Glomerular visceral epithelial cell (primary cell): ENCODE results near the gene PNPT1.
A peak's percentile ranks its signal among the peaks of the same experiment; 100 is the strongest.
"Not testable (repeated sequence)": the region's sequence is repeated elsewhere in the genome, so short reads cannot be mapped to it uniquely, and the experiment has no call there.

Experiments used
- DNase-seq: peaks from one replicate; pipeline ENCODE4 v3.0.0-alpha.2; 2016; ENCODE audit errors: extremely low spot score

PNPT1 gene

GRCh38 chr2:55693181-55694125, at the start of gene PNPT1:
Gene PNPT1 (minus strand): TSS chr2:55693844. CDS start chr2:55693823, 21 bp downstream.
- peak; percentile 87 for DNase-seq

DNA sequence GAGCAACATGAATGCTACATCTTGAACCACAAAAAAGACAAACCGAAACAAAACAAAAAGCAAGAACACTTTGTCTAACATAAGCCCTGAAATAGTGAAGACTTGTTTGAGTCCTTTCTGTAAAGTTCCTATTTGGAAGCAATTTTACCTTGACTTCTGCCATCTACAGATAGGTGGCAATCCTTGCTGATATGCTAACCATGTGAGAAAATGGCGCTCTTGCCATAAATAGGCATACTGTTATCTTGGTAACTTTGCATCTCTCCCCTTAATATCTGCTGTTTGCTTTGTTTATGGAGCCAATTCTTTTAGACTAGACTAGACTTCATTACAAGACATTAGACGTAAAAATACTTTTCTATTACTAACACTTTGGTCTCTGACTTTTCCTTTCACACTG, 49.4 kb upstream of the PNPT1 start:
- DNase-seq: no peak

DNA sequence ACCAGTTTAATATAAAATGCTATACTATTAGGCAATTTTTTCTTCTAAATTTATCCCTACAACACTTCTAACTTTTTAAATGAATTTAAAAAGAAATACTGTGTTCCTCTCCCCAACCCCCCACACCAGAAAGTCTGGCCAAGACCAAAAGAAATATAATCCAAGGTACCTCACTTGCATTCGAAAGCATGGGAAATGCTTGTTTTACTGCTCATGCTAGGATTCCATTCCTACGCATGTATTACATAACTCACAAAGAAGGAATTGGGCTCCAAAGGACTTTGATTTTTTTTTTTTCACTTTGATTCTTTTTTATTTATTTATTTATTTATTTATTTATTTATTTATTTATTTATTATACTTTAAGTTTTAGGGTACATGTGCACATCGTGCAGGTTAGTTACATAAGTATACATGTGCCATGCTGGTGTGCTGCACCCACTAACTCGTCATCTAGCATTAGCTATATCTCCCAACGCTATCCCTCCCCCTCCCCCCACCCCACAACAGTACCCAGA, 42.4 kb upstream of the PNPT1 start:
- not testable (repeated sequence) for DNase-seq

- no peak for DNase-seq
These were observed 41.1 kb upstream of the PNPT1 start for GRCh38 chr2:55734726-55735125.

DNA sequence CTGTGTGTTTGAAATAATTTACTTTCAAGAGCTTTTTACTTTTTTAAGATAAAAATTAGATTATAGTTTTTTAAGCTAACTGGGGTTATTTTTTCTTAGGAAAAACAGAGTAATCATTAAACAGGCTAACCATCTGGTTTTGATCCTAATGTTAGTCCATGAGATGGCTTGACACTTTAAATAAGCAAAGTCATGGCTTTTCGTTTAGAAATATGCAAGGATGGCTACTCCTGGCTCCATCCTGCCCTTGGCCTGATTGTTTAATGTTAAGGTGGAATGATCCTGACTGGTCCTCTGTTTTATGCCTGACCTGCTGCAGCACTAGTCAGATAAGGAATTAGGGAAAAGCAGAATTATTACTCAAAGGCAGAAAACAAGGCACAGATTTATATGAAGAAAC, 39.7 kb upstream of the PNPT1 start:
- no peak for DNase-seq

DNA sequence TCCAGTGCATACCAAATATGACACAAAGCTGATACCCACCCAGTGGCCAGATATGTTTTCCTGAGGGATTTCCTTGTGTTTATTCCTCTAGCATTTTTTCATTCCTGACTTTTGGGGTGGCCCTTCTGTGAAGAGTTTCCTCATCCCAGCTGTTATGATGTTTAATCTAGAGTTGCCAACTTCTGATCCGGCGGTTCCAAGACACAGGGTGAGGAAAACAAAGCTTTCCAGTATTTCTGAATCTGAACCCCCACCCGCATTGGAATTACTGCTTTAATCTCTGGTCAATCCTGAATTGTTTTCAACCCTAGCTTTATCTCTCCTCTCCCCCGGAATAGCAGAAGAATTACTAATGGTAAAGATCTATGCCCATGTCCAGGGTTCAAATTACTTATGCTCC, 39.2 kb upstream of the PNPT1 start:
- no peak for DNase-seq

DNA sequence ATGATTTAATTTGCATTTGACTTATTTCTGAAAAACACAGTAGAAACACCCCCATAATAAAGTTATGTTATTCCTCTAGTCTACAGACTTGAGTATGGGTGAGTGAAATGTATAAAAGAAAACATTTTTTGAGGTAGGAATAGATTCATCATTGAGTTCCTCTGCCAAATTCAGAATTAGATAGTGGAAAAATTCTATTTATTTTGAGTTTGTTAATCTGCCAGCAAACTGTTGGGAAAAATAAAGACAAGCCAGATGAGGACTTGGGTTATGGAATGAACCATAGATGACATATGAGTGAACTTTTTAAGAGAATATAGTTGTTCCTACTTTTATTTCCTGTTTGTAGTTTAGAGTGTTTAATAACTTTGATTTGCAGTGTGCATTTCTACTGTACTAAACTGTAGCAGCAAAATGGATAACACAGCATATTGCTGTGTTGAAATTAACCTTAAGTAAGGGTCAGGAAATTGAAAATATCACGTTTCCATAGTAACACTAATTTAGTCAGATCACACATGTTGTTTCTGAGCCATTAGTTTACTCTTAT, 35.6 kb upstream of the PNPT1 start:
- DNase-seq: no peak

GRCh38 chr2:55721596-55722215, 28.1 kb upstream of the PNPT1 start:
- no peak for DNase-seq

DNA sequence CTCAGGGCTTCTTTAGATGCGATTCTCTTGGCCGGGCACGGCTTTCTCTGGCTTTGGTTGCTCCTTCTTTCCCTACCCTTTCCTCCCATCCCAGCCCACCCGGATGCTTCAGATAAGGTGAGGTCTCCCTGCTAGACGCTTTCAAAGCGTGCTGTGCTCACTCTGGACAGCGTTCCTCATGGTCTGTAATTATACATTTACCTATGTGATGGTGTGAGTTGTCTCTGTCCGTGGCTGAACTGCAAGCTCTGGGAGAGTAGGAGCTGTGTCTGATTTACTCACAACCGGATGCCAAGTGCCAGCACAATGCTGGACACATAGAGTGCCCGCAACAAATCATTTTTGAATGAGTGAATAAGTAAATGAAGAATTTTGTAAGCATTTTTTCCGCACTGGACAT, 26.8 kb upstream of the PNPT1 start:
- DNase-seq: no peak

DNA sequence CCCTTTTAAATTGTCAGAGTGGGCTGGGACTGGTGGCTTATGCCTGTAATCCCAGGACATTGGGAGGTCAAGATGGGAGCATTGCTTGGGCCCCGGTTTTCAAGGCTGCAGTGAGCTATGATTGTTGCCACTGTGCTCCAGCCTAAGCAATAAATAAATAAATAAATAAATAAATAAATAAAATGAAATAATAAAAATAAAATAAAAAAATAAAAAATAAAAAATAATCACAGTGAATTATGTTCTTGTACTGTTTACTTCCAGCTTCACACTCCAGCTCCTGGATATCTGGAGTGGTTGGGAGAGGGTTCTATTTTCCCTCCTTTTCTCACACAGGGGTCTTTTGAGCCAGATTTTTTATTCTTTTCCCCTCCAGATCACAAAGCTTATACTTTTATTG, 26.2 kb upstream of the PNPT1 start:
- no peak for DNase-seq

DNA sequence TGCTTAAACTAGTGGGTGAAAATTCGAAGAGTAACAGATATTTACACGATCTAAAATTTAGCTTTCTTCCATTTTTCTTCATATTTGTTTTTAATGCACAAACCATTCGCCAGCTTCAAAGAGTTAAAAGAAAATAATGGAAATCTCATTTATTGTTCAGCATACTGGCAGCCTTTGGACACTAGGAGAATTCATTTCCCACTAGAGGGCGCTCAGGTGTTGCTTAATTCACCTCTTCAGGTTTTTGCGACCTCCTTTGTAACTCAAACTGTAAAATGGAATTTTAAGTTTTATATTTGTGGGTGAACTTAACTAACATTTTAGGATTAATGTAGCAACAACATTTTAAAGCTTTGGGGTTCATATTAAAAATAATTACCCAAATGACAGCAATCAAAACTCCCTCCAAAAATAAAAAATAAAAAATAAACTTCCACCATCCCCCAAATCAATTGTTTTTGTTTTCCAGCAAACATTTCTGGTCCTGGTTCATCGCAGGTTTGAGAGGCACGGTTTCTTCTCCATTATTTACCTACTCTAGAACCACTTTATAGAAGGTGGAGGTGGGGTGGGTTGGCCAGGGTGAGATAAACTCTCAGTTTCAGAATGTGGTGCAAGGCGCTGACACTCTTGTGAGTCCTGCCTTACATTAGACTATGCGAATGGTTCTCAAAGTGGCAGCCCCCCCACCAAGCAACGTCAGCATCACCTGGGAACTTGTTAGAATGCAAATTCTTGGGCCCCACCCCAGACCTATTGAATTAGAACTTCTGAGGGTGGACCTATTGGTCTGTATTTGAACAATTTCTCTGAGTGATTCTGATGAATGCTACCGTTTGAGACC, 24.7 kb upstream of the PNPT1 start:
- DNase-seq: peak; percentile 58

- DNase-seq: no peak
These were observed 22.0 kb upstream of the PNPT1 start for GRCh38 chr2:55715626-55716025.

- not testable (repeated sequence) for DNase-seq
These were observed 21.5 kb upstream of the PNPT1 start for GRCh38 chr2:55715178-55715577.

GRCh38 chr2:55712477-55713060, 18.9 kb upstream of the PNPT1 start:
- DNase-seq: no peak

- no peak for DNase-seq
These were observed 16.4 kb upstream of the PNPT1 start for GRCh38 chr2:55710025-55710424.

GRCh38 chr2:55707751-55708150, 14.1 kb upstream of the PNPT1 start:
- DNase-seq: no peak

- DNase-seq: not testable (repeated sequence)
These were observed 12.6 kb upstream of the PNPT1 start for GRCh38 chr2:55706258-55706657.

GRCh38 chr2:55705027-55705653, 11.5 kb upstream of the PNPT1 start:
- DNase-seq: no peak

DNA sequence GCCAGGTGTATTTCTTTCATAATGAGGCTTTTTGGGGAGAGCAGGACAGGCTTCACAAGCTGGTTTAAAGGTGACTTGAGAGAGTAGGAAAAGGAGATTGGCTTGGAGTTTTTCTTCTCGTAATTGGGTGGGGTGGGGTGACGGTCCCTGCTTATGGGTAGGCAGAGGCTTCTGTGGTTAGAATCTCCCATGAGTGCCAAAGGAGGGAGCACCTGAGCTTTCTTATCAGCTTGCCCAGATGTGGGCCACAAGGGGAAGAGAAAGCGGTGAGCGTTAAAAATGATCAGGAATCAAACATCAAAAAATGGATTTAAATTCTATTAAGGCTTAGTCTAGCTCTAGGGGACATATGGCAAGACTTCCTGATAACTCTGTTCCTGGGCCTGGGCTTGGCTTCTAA, 9.7 kb upstream of the PNPT1 start:
- DNase-seq: no peak

GRCh38 chr2:55692740-55693139, 904 bp downstream of the PNPT1 start:
- not testable (repeated sequence) for DNase-seq

DNA sequence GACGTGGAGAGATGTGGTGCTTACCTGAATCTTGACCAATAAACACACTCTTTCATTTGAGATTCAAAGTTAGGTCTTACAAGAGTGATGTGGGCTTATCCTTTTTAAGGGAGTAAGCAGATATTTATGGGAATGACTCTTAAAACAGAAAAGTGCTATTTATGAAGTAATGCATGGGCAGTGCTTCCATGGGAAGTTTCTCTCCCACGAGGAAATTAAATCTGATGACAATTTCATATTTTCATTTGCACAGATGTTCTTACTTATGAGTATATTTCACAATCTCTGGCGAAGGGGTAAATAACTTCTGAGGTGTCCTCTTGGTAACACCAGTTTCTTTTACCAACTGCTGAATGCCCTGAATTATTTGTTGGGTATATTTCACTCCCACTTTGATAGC, 21.0 kb downstream of the PNPT1 start:
- no peak for DNase-seq
